Caco-2 (cell line): ENCODE data around the gene PLEK2. TPM values are rescaled to one million over a fixed set of nuclear protein-coding genes. Genes with fewer than 3 reads are reported as not detected.
"Not testable (repeated sequence)": the region's sequence is repeated elsewhere in the genome, so short reads cannot be mapped to it uniquely, and the experiment has no call there.

Source experiments
- BruUV-seq: library from RNA; stranded (reverse); fragments of 400-500 nt; replicated peaks from 2 replicates; lab custom pipeline; 2021; lab: Mats Ljungman, UMichigan
- CTCF ChIA-PET: fragments of 300-600 bp; sonication (Branson Sonifier 250); formaldehyde crosslinking; loops from one replicate; lab custom pipeline; 2022; ENCODE audit warnings: antibody characterized with exemption; lab: Charles Lee
- POLR2A ChIA-PET: fragments of 300-600 bp; sonication (Branson Sonifier 250); formaldehyde crosslinking; loops from one replicate; lab custom pipeline; 2022; ENCODE audit warnings: antibody characterized with exemption; lab: Charles Lee
- DNase-seq, 2 experiments: peaks; one replicate each; pipeline versions ENCODE4 v3.0.0 to v3.0.0-alpha.2; 2020 to 2022
- H3K27me3 ChIP-seq: replicated peaks from 2 replicates; pipeline ENCODE4 v1.6.0; 2011; ENCODE audit warnings: low read length; ENCODE audit not compliant: control insufficient read depth, insufficient read depth
- H3K36me3 ChIP-seq: 2 replicates; pipeline ENCODE4 v1.5.1; 2011; ENCODE audit warnings: low read length; ENCODE audit not compliant: control insufficient read depth, insufficient read depth
- H3K4me1 ChIP-seq: fragments of 250-450 bp; sonication (Bioruptor Pico); 2 replicates; pipeline ENCODE4 v1.5.1; 2020; ENCODE audit warnings: mild to moderate bottlenecking
- H3K4me3 ChIP-seq: 2 replicates; pipeline ENCODE4 v1.5.1; 2011; ENCODE audit warnings: low read depth, mild to moderate bottlenecking, control low read depth, low read length
- H3K9me3 ChIP-seq: fragments of 250-450 bp; sonication (Bioruptor Pico); 2 replicates; pipeline ENCODE4 v1.5.1; 2020; ENCODE audit warnings: mild to moderate bottlenecking, moderate library complexity
- H3K27ac Mint-ChIP-seq: one replicate; pipeline ENCODE4 v1.8.0; 2022; ENCODE audit warnings: mixed read lengths; ENCODE audit not compliant: unreplicated experiment
- H3K27me3 Mint-ChIP-seq: one replicate; pipeline ENCODE4 v1.8.0; 2022; ENCODE audit warnings: mixed read lengths; ENCODE audit not compliant: insufficient read depth, unreplicated experiment
- H3K36me3 Mint-ChIP-seq: one replicate; pipeline ENCODE4 v1.8.0; 2022; ENCODE audit warnings: mild to moderate bottlenecking, mixed read lengths; ENCODE audit not compliant: insufficient read depth, unreplicated experiment
- H3K4me1 Mint-ChIP-seq: one replicate; pipeline ENCODE4 v1.8.0; 2022; ENCODE audit warnings: low read depth, mixed read lengths; ENCODE audit not compliant: unreplicated experiment
- H3K4me3 Mint-ChIP-seq: one replicate; pipeline ENCODE4 v1.8.0; 2022; ENCODE audit warnings: mild to moderate bottlenecking, moderate library complexity, mixed read lengths; ENCODE audit not compliant: unreplicated experiment
- H3K9me3 Mint-ChIP-seq: one replicate; pipeline ENCODE4 v1.8.0; 2022; ENCODE audit warnings: mixed read lengths; ENCODE audit not compliant: unreplicated experiment
- intact Hi-C: fragments of 100-400 bp; cut with micrococcal nuclease; formaldehyde crosslinking; loops from one replicate; pipeline ENCODE4 v1.10.0; 2022; ENCODE audit not compliant: unreplicated experiment
- total RNA-seq: library from RNA; stranded (reverse); gene quantifications from 2 replicates; pipeline ENCODE4 v1.2.3, GENCODE V29; 2022
- TF ChIP-seq, protein P1 (sequence below), 2 experiments: fragments of 200-600 bp in 1 of 2; IDR thresholded peaks; 1 replicate in 1 of 2; 2 replicates in 1 of 2; pipeline versions ENCODE4 v1.5.1 to v1.8.0; 2011 to 2022; ENCODE audit warnings: antibody characterized with exemption in 1 of 2, control low read depth in 1 of 2, inconsistent platforms in 1 of 2, low read depth in 1 of 2, low read length in 1 of 2, mild to moderate bottlenecking in 1 of 2, moderate library complexity in 1 of 2; ENCODE audit not compliant: insufficient read depth in 1 of 2, severe bottlenecking in 1 of 2, unreplicated experiment in 1 of 2

The PLEK2 gene
- total RNA-seq, 1 experiment from 2014 or later = 36.5 TPM

DNA sequence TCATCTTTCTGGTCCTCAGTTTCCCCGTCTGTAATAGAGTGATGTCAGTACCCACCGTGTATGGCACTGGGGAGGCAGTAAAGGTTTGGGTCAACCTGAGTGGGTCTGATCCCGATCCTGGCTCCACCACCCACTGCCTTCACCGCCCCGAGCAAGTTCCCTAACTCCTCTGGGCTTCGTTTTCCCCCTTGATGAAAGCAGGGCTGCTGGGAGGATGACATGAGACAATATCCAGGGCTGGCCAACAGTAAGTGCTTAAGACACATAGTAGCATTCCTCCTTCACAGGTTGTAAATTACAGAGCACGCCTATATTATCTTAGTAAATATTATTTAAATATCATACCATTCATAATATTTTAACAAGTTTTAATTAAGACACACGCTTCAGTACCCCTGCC lies 595 bp downstream of the PLEK2 start:
- ChIA-PET CTCF (interaction anchor here (1.1 to 1.4 kb wide), 3 partner anchors 16 to 116 kb away, joined by 4 to 6 read pairs (median 4); no protein-coding TSS in a partner anchor), POLR2A (interaction anchor here (1.2 kb wide), 1 partner anchor 130 kb away, joined by 7 read pairs; no protein-coding TSS in a partner anchor)
- no peak for DNase-seq
- no peaks in the 10 kb centered on the region for H3K9me3 ChIP-seq
- no peaks in the 10 kb centered on the region for H3K27me3 ChIP-seq
- intact Hi-C loops = no loop called here
- peak overlapping the region; percentile 67 for H3K4me3 ChIP-seq
- Mint-ChIP-seq H3K9me3 (no peaks in the 10 kb centered on the region), H3K36me3 (peaks cover 3% of the 10 kb centered on the region), H3K27ac (peak overlapping the region; percentile 56), H3K4me1 (peaks cover 21% of the 10 kb centered on the region), H3K4me3 (peak overlapping the region; percentile 83), H3K27me3 (no peaks in the 10 kb centered on the region)
- TF ChIP-seq, protein P1, sequence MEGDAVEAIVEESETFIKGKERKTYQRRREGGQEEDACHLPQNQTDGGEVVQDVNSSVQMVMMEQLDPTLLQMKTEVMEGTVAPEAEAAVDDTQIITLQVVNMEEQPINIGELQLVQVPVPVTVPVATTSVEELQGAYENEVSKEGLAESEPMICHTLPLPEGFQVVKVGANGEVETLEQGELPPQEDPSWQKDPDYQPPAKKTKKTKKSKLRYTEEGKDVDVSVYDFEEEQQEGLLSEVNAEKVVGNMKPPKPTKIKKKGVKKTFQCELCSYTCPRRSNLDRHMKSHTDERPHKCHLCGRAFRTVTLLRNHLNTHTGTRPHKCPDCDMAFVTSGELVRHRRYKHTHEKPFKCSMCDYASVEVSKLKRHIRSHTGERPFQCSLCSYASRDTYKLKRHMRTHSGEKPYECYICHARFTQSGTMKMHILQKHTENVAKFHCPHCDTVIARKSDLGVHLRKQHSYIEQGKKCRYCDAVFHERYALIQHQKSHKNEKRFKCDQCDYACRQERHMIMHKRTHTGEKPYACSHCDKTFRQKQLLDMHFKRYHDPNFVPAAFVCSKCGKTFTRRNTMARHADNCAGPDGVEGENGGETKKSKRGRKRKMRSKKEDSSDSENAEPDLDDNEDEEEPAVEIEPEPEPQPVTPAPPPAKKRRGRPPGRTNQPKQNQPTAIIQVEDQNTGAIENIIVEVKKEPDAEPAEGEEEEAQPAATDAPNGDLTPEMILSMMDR (IDR thresholded peaks at IDR 0.05; ENCODE audit: insufficient read depth in 1 of 2, low read depth in 1 of 2, low read length in 1 of 2, severe bottlenecking in 1 of 2, unreplicated experiment in 1 of 2) = no peak
- no TSS peak for BruUV-seq
- H3K36me3 ChIP-seq = no peaks in the 10 kb centered on the region
- peaks cover 16% of the 10 kb centered on the region for H3K4me1 ChIP-seq

DNA sequence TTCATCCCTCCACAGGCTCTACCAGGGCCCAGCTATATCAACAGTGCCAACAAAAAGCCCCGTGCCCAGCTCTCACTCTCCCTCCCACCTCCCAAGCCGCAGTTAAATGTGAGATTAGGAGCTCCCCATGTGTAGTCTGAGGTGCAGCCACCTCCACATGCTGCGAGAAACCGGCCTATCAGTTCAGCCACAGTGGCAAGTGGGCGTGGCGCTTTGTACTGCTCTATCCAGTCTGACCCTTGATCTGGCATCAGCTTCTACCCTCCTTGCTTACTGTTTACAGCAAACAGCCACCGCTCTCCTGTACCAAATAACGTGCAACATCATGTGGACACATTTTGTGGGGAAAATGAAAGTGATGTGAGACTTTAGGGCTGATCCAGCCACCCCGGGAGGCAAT lies 1.7 kb downstream of the PLEK2 start:
- H3K36me3 Mint-ChIP-seq = peaks cover 6% of the 10 kb centered on the region
- no peaks in the 10 kb centered on the region for H3K27me3 Mint-ChIP-seq
- BruUV-seq = no TSS peak
- no peak for DNase-seq
- Histone ChIP-seq H3K36me3 (no peaks in the 10 kb centered on the region), H3K4me3 (no peak overlapping the region), H3K9me3 (no peaks in the 10 kb centered on the region), H3K27me3 (no peaks in the 10 kb centered on the region), H3K4me1 (peaks cover 13% of the 10 kb centered on the region)
- intact Hi-C loops = no loop called here
- peaks cover 16% of the 10 kb centered on the region for H3K4me1 Mint-ChIP-seq
- TF ChIP-seq, protein P1 (IDR thresholded peaks at IDR 0.05; ENCODE audit: insufficient read depth in 1 of 2, low read depth in 1 of 2, low read length in 1 of 2, severe bottlenecking in 1 of 2, unreplicated experiment in 1 of 2) = no peak
- CTCF ChIA-PET = interaction anchor here (1.6 kb wide), 1 partner anchor 51 kb away, joined by 4 read pairs; the partner anchor contains the start of gene ATP6V1D
- H3K4me3 Mint-ChIP-seq = peak overlapping the region; percentile 83
- POLR2A ChIA-PET = interaction anchor here (0.5 to 0.6 kb wide), 2 partner anchors 50 to 234 kb away, joined by 3 to 4 read pairs; partner anchors contain the start of genes ATP6V1D and EIF2S1
- no peaks in the 10 kb centered on the region for H3K9me3 Mint-ChIP-seq
- no peak overlapping the region for H3K27ac Mint-ChIP-seq

DNA sequence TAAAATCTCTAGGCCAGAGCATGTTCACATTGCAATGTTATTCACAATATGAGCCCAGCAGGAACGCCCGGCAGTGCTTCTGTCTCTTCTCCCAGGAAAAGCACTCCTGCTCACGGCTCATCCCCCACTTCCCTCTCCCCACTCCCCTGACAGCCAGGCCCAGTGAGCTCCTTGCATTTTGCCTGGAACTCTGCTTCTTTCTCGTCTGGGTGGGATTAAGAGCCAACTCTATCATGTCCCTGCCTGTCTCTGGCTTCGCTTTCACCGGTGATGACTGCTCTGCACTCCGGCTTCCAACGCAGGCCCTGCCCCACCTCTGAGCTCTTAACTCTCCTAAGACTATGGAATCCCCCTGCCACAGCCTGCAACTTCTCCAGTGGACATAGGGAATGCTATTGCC lies 2.5 kb downstream of the PLEK2 start:
- POLR2A ChIA-PET = interaction anchor here (0.6 kb wide), 1 partner anchor 200 kb away, joined by 3 read pairs; no protein-coding TSS in a partner anchor

DNA sequence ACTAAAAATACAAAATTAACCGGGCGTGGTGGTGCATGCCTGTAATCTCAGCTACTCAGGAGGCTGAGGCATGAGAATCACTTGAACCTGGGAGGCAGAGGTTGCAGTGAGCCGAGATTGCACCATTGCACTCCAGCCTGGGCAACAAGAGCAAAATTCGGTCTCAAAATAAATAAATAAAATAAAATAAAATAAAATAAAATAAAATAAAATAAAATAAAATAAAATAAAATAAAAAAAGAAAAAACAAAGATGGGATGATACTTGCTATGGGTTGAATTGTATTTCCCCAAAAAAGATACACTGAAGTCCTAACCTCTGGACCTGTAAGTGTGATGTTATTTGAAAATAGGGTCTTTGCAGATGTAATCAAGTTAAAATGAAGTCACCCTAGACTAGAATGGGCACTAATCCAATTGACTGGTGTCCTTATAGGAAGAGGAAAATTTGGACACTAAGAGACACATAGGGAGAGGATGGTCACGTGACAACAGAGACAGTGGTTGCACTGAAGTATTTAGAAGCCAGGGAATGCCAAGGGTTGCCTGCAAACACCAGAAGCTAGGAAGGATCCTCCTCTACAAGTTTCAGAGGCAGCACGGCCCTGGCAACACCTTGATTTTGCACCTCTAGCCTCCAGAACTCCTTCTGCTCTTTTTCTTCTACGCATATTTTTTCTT lies 3.7 kb downstream of the PLEK2 start:
- peaks cover 13% of the 10 kb centered on the region for H3K4me1 ChIP-seq
- H3K4me1 Mint-ChIP-seq = peaks cover 16% of the 10 kb centered on the region
- H3K27me3 Mint-ChIP-seq, H3K4me3 Mint-ChIP-seq, H3K36me3 ChIP-seq, H3K27ac Mint-ChIP-seq, BruUV-seq, H3K36me3 Mint-ChIP-seq, POLR2A ChIA-PET, DNase-seq, H3K9me3 ChIP-seq, CTCF ChIA-PET, intact Hi-C loops, H3K27me3 ChIP-seq, H3K9me3 Mint-ChIP-seq, H3K4me3 ChIP-seq: not testable (repeated sequence)

More for the DNA sequence above, 2.5 kb downstream of the PLEK2 start:
- BruUV-seq = no TSS peak
- H3K4me3 Mint-ChIP-seq = no peak overlapping the region
- H3K27me3 Mint-ChIP-seq = no peaks in the 10 kb centered on the region
- peaks cover 6% of the 10 kb centered on the region for H3K36me3 Mint-ChIP-seq
- no peaks in the 10 kb centered on the region for H3K27me3 ChIP-seq
- H3K27ac Mint-ChIP-seq = no peak overlapping the region
- no peaks in the 10 kb centered on the region for H3K36me3 ChIP-seq
- no peaks in the 10 kb centered on the region for H3K9me3 Mint-ChIP-seq
- no peak for DNase-seq
- no peak overlapping the region for H3K4me3 ChIP-seq
- CTCF ChIA-PET = interaction anchor here (1.6 kb wide), 1 partner anchor 50 kb away, joined by 4 read pairs; the partner anchor contains the start of gene ATP6V1D
- peaks cover 16% of the 10 kb centered on the region for H3K4me1 Mint-ChIP-seq
- TF ChIP-seq, protein P1 (IDR thresholded peaks at IDR 0.05; ENCODE audit: insufficient read depth in 1 of 2, low read depth in 1 of 2, low read length in 1 of 2, severe bottlenecking in 1 of 2, unreplicated experiment in 1 of 2) = no peak
- intact Hi-C loops = no loop called here
- H3K9me3 ChIP-seq = no peaks in the 10 kb centered on the region
- peaks cover 13% of the 10 kb centered on the region for H3K4me1 ChIP-seq
